Neural crest cell (in vitro differentiated cells): Measurements from ENCODE around the gene GPHN. TPM values are rescaled to one million over a fixed set of nuclear protein-coding genes. Genes with fewer than 3 reads are reported as not detected.
"Not testable (repeated sequence)": the region's sequence is repeated elsewhere in the genome, so short reads cannot be mapped to it uniquely, and the experiment has no call there.

Source experiments
- DNase-seq: peaks from one replicate; pipeline ENCODE4 v3.0.0; 2021; ENCODE audit warnings: low read depth, mixed read lengths, low spot score
- H3K27ac Mint-ChIP-seq: one replicate; pipeline ENCODE4 v1.8.0; 2021; ENCODE audit warnings: mild to moderate bottlenecking, mixed read lengths; ENCODE audit not compliant: unreplicated experiment
- H3K27me3 Mint-ChIP-seq: 2 replicates; pipeline ENCODE4 v1.8.0; 2021; ENCODE audit warnings: low read depth, mild to moderate bottlenecking, mixed read lengths
- H3K36me3 Mint-ChIP-seq: 2 replicates; pipeline ENCODE4 v1.8.0; 2021; ENCODE audit warnings: low read depth, mild to moderate bottlenecking, mixed read lengths
- H3K4me1 Mint-ChIP-seq: 2 replicates; pipeline ENCODE4 v1.8.0; 2021; ENCODE audit warnings: mixed read lengths
- H3K4me3 Mint-ChIP-seq: one replicate; pipeline ENCODE4 v1.8.0; 2021; ENCODE audit warnings: mild to moderate bottlenecking, mixed read lengths
- H3K9me3 Mint-ChIP-seq: 2 replicates; pipeline ENCODE4 v1.8.0; 2021; ENCODE audit warnings: mixed read lengths
- CTCF ChIP-seq: fragments of 200-600 bp; sonication (generic); conservative IDR thresholded peaks from 2 replicates; pipeline ENCODE4 v1.5.0; 2021; ENCODE audit warnings: antibody characterized with exemption, mild to moderate bottlenecking
- total RNA-seq: library from RNA; stranded (reverse); gene quantifications from 2 replicates; pipeline ENCODE4 v1.2.1, GENCODE V29; 2021

Gene GPHN
- total RNA-seq, 1 donor from 2014 or later, result 43.5 TPM

- Mint-ChIP-seq H3K27ac (no peak overlapping the region), H3K9me3 (peaks cover 8% of the 10 kb centered on the region), H3K27me3 (no peaks in the 10 kb centered on the region), H3K4me3 (no peak overlapping the region), H3K4me1 (peaks cover 8% of the 10 kb centered on the region), H3K36me3 (peaks cover 14% of the 10 kb centered on the region)
- no peak for TF ChIP-seq CTCF
- DNase-seq, result no peak
Observed at GRCh38 chr14:67045440-67045839, 537.5 kb downstream of the GPHN start.

GRCh38 chr14:67050896-67051295 is 542.9 kb downstream of the GPHN start:
- Mint-ChIP-seq H3K27me3 (no peaks in the 10 kb centered on the region), H3K9me3 (peaks cover 24% of the 10 kb centered on the region), H3K4me1 (peaks cover 8% of the 10 kb centered on the region), H3K27ac (no peak overlapping the region), H3K36me3 (peaks cover 39% of the 10 kb centered on the region), H3K4me3 (no peak overlapping the region)
- DNase-seq, result no peak
- no peak for TF ChIP-seq CTCF

GRCh38 chr14:67056684-67057083 is 548.7 kb downstream of the GPHN start:
- no peak overlapping the region for H3K27ac Mint-ChIP-seq
- peaks cover 10% of the 10 kb centered on the region for H3K4me1 Mint-ChIP-seq
- no peak for TF ChIP-seq CTCF
- DNase-seq, result no peak
- H3K9me3 Mint-ChIP-seq, result peaks cover 24% of the 10 kb centered on the region
- H3K27me3 Mint-ChIP-seq, result no peaks in the 10 kb centered on the region
- H3K4me3 Mint-ChIP-seq, result no peak overlapping the region
- H3K36me3 Mint-ChIP-seq, result peaks cover 42% of the 10 kb centered on the region

- no peaks in the 10 kb centered on the region for H3K27me3 Mint-ChIP-seq
- H3K36me3 Mint-ChIP-seq, result peaks cover 44% of the 10 kb centered on the region
- H3K27ac Mint-ChIP-seq, result no peak overlapping the region
- DNase-seq, result no peak
- TF ChIP-seq CTCF, result no peak
- no peak overlapping the region for H3K4me3 Mint-ChIP-seq
- H3K4me1 Mint-ChIP-seq, result peaks cover 10% of the 10 kb centered on the region
- peaks cover 14% of the 10 kb centered on the region for H3K9me3 Mint-ChIP-seq
Observed at GRCh38 chr14:67059596-67059995, 551.6 kb downstream of the GPHN start.

GRCh38 chr14:67060546-67060945 is 552.6 kb downstream of the GPHN start:
- Mint-ChIP-seq H3K4me3 (no peak overlapping the region), H3K4me1 (peaks cover 10% of the 10 kb centered on the region), H3K27me3 (no peaks in the 10 kb centered on the region), H3K27ac (no peak overlapping the region), H3K9me3 (peaks cover 6% of the 10 kb centered on the region), H3K36me3 (peaks cover 42% of the 10 kb centered on the region)
- no peak for DNase-seq
- TF ChIP-seq CTCF, result no peak

GRCh38 chr14:67067070-67067814 is 559.3 kb downstream of the GPHN start:
- H3K9me3 Mint-ChIP-seq, H3K4me3 Mint-ChIP-seq, H3K27me3 Mint-ChIP-seq, H3K4me1 Mint-ChIP-seq, H3K27ac Mint-ChIP-seq, DNase-seq: not testable (repeated sequence)
- peaks cover 29% of the 10 kb centered on the region for H3K36me3 Mint-ChIP-seq
